ENCODE results near the gene EPHX1. TPM values are rescaled to one million over a fixed set of nuclear protein-coding genes. Genes with fewer than 3 reads are reported as not detected.

The EPHX1 gene
- total RNA-seq, 4 donors from 2014 or later, result 89.0 to 177 (median 156) TPM

GRCh38 chr1:225766967-225767633 lies 42.8 kb upstream of the EPHX1 start:
- DNase-seq (ENCODE audit: low spot score) (no peak), ATAC-seq (ENCODE audit: low FRiP score) (peak; percentile 84)
- TF ChIP-seq, protein P1, sequence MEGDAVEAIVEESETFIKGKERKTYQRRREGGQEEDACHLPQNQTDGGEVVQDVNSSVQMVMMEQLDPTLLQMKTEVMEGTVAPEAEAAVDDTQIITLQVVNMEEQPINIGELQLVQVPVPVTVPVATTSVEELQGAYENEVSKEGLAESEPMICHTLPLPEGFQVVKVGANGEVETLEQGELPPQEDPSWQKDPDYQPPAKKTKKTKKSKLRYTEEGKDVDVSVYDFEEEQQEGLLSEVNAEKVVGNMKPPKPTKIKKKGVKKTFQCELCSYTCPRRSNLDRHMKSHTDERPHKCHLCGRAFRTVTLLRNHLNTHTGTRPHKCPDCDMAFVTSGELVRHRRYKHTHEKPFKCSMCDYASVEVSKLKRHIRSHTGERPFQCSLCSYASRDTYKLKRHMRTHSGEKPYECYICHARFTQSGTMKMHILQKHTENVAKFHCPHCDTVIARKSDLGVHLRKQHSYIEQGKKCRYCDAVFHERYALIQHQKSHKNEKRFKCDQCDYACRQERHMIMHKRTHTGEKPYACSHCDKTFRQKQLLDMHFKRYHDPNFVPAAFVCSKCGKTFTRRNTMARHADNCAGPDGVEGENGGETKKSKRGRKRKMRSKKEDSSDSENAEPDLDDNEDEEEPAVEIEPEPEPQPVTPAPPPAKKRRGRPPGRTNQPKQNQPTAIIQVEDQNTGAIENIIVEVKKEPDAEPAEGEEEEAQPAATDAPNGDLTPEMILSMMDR (IDR thresholded peaks at IDR 0.05), result no peak

DNA sequence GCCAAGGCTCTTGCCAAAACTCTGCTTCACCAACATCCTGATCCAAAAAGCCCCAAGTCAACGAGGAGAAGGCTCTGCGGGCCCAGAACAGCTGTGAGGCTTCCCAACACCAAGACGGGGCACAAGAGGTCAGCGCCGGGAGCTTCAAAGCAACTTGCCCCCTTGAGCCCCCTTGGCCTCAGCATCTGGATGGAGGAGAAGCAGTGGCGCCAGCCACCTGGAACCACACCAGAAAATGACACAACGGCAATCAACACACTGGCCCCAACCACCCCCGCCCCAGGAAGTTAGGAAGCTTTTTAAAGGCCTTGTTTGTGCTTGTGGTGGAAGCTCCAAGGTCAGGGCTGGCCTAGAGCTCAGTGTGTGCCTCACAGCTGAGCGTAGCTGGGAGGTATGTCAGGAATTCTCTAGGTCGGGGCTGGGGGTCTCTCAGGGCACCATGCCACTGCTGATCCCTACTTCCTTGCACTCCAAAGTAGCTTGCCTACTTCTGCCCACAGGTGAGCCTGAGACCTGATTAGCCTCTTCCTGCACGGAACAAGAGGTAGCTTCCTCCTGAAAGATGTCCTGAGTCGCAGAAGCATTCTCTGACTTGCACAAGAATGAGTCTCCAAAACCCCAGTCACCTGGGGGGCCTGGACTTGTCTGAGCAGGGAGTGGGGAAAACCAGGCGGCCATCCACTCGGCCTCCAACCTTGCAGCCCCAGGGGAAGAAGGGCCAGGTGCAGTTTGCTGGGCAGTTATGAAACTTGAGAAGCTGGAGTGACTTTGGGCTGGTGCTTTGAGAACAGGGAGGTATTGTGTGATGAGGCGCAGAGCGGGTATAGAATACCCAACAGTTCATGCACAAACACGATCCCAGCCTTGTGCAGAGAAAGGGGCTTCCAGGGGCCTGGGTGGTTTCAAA lies 42.0 kb upstream of the EPHX1 start:
- DNase-seq (ENCODE audit: low spot score) (no peak), ATAC-seq (ENCODE audit: low FRiP score) (no peak)
- TF ChIP-seq, protein P1 (IDR thresholded peaks at IDR 0.05), result no peak

- DNase-seq (ENCODE audit: low spot score), result no peak
- no peak for ATAC-seq (ENCODE audit: low FRiP score)
- TF ChIP-seq, protein P1 (IDR thresholded peaks at IDR 0.05), result no peak
Observed at GRCh38 chr1:225768662-225769426, 41.1 kb upstream of the EPHX1 start.

GRCh38 chr1:225769687-225770086 lies 40.2 kb upstream of the EPHX1 start:
- ATAC-seq (ENCODE audit: low FRiP score), result no peak
- TF ChIP-seq, protein P1 (IDR thresholded peaks at IDR 0.05), result no peak
- no peak for DNase-seq (ENCODE audit: low spot score)

GRCh38 chr1:225770561-225771248 lies 39.2 kb upstream of the EPHX1 start:
- TF ChIP-seq, protein P1 (IDR thresholded peaks at IDR 0.05), result no peak
- ATAC-seq (ENCODE audit: low FRiP score), result no peak
- DNase-seq (ENCODE audit: low spot score), result no peak

DNA sequence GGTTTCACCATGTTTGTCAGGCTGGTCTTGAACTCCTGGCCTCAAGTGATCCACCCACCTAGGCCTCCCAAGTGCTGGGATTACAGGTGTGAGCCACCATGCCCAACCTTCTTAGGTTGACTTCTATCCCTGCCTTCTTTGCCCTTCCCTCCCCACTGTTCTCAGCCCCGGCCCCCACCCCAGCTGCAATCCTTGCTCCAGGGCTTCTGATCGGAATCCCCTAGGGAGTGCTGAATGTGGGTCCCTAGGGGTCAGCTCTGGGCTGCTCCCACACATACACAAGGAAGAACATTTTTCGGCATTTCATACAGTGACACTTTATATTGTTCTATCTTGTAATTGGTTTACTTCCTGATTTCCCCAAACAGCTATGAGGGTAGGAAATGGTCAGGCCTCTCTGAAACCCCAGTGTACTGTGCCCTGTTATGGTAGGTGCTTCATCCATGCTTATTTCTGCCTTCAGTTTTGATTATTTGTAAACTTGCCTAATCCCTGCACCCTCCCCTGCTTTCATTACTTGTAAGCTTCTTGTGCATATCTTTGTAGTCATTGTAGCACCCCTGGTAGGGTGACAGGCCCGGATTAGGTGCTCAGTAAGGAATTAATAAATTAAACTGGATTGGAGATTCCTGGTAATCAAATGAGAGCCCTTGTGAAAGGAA lies 38.1 kb upstream of the EPHX1 start:
- ATAC-seq (ENCODE audit: low FRiP score) (no peak), DNase-seq (ENCODE audit: low spot score) (no peak)
- TF ChIP-seq, protein P1 (IDR thresholded peaks at IDR 0.05), result no peak
